HCT116 (cell line): Measurements from ENCODE around the gene TMEM229A. TPM values are rescaled to one million over a fixed set of nuclear protein-coding genes. Genes with fewer than 3 reads are reported as not detected.
A peak's percentile ranks its signal among the peaks of the same experiment; 100 is the strongest.

Source experiments
- ATAC-seq: fragments of 200-7000 bp; cut with Tn5 transposase; 2 replicates; pipeline ENCODE4 v1.9.1; 2020; ENCODE audit warnings: mild to moderate bottlenecking, moderate library complexity
- BruUV-seq: library from RNA; stranded (reverse); fragments of 400-500 nt; replicated peaks from 2 replicates; lab custom pipeline; 2021; lab: Mats Ljungman, UMichigan
- CTCF ChIA-PET: fragments of 300-600 bp; sonication (Branson Sonifier 250); formaldehyde crosslinking; loops from one replicate; lab custom pipeline; 2021; ENCODE audit warnings: antibody characterized with exemption; lab: Charles Lee
- POLR2A ChIA-PET: fragments of 300-600, 350-600 bp; sonication (Branson Sonifier 250); formaldehyde crosslinking; loops from one replicate; lab custom pipeline; 2021; ENCODE audit warnings: antibody characterized with exemption; lab: Charles Lee
- RAD21 ChIA-PET, 2 experiments: fragments of 300-600 bp; sonication (Branson Sonifier 250); formaldehyde crosslinking; loops; one replicate each; lab custom pipeline; 2023; ENCODE audit warnings: low total read pairs in 2 of 2; ENCODE audit not compliant: uncharacterized antibody in 2 of 2, unreplicated experiment in 2 of 2, low non-redundant PET in 1 of 2; lab: Charles Lee
- DNase-seq: peaks from one replicate; pipeline ENCODE4 v3.0.0-alpha.2; 2010; ENCODE audit warnings: low read depth, low spot score
- H2AFZ ChIP-seq: fragments of 200-600 bp; shearing (Covaris generic), sonication (generic); 2 replicates; pipeline ENCODE4 v1.6.1; 2017; ENCODE audit warnings: low read depth, mixed run types, mixed read lengths, antibody characterized with exemption, low read length; ENCODE audit not compliant: poor library complexity, severe bottlenecking
- H3K27ac ChIP-seq: 2 replicates; pipeline ENCODE4 v1.5.1; 2012; ENCODE audit warnings: low read depth, low read length
- H3K27me3 ChIP-seq: fragments of 200-600 bp; sonication (generic); 2 replicates; pipeline ENCODE4 v1.6.1; 2016; ENCODE audit warnings: mixed run types, low read length, mixed read lengths; ENCODE audit not compliant: insufficient read depth
- H3K36me3 ChIP-seq, 2 experiments: fragments of 200-500 bp in 1 of 2; fragments of 200-600 bp in 1 of 2; sonication (Bioruptor generic) in 1 of 2; sonication (generic) in 1 of 2; 2 replicates each; pipeline versions ENCODE4 v1.5.1 to v1.6.1; 2014 to 2016; ENCODE audit warnings: low read length in 2 of 2, inconsistent platforms in 1 of 2, mixed read lengths in 1 of 2, mixed run types in 1 of 2; ENCODE audit not compliant: insufficient read depth in 2 of 2, control insufficient read depth in 1 of 2
- H3K4me1 ChIP-seq, 2 experiments: fragments of 200-600 bp in 1 of 2; sonication (generic) in 1 of 2; 2 replicates each; pipeline versions ENCODE4 v1.5.1 to v1.6.1; 2012 to 2017; ENCODE audit warnings: low read length in 2 of 2, inconsistent platforms in 1 of 2, mild to moderate bottlenecking in 1 of 2, mixed read lengths in 1 of 2, mixed run types in 1 of 2, moderate library complexity in 1 of 2; ENCODE audit not compliant: insufficient read depth in 2 of 2, control insufficient read depth in 1 of 2
- H3K4me2 ChIP-seq: fragments of 200-600 bp; sonication (generic); 2 replicates; pipeline ENCODE4 v1.6.1; 2017; ENCODE audit warnings: mixed run types, low read length, mixed read lengths
- H3K4me3 ChIP-seq, 2 experiments: fragments of 200-600 bp in 1 of 2; sonication (generic) in 1 of 2; replicated peaks in 1 of 2; 2 replicates each; pipeline ENCODE4 v1.5.1; 2011 to 2016; ENCODE audit warnings: low read length in 2 of 2, control low read depth in 1 of 2, low read depth in 1 of 2, mild to moderate bottlenecking in 1 of 2, mixed read lengths in 1 of 2, mixed run types in 1 of 2
- H3K79me2 ChIP-seq: fragments of 200-600 bp; sonication (generic); 2 replicates; pipeline ENCODE4 v1.6.1; 2017; ENCODE audit warnings: mild to moderate bottlenecking, mixed run types, low read length, moderate library complexity, mixed read lengths; ENCODE audit not compliant: insufficient read depth
- H3K9ac ChIP-seq: fragments of 200-600 bp; sonication (generic); 2 replicates; pipeline ENCODE4 v1.6.1; 2016; ENCODE audit warnings: low read length, mixed read lengths
- H3K9me2 ChIP-seq: fragments of 200-600 bp; sonication (generic), shearing (Covaris generic); 2 replicates; pipeline ENCODE4 v1.6.1; 2017; ENCODE audit warnings: mixed run types, mild to moderate bottlenecking, moderate library complexity; ENCODE audit not compliant: insufficient read depth
- H3K9me3 ChIP-seq, 2 experiments: fragments of 200-500 bp in 1 of 2; fragments of 200-600 bp in 1 of 2; sonication (Bioruptor generic) in 1 of 2; sonication (generic) in 1 of 2; 2 replicates each; pipeline ENCODE4 v1.6.1; 2014 to 2017; ENCODE audit warnings: low read length in 2 of 2, mixed read lengths in 2 of 2, inconsistent platforms in 1 of 2, low read depth in 1 of 2, mild to moderate bottlenecking in 1 of 2, mixed run types in 1 of 2, moderate library complexity in 1 of 2; ENCODE audit not compliant: control insufficient read depth in 1 of 2, insufficient read depth in 1 of 2
- H4K20me1 ChIP-seq: fragments of 200-600 bp; sonication (generic), shearing (Covaris generic); 2 replicates; pipeline ENCODE4 v1.6.1; 2017; ENCODE audit warnings: mixed run types, mild to moderate bottlenecking, moderate library complexity; ENCODE audit not compliant: insufficient read depth
- FOSL1 ChIP-seq: IDR thresholded peaks from 2 replicates; pipeline ENCODE4 v1.6.1; 2012; ENCODE audit warnings: low read depth
- JUND ChIP-seq: IDR thresholded peaks from 2 replicates; pipeline ENCODE4 v1.6.1; 2012
- intact Hi-C: fragments of 100-400 bp; cut with micrococcal nuclease; formaldehyde crosslinking; loops from 2 replicates; pipeline ENCODE4 v1.10.0; 2022
- total RNA-seq: library from RNA; stranded (reverse); gene quantifications from one replicate; pipeline ENCODE4 v1.2.1, GENCODE V29; 2021; ENCODE audit not compliant: unreplicated experiment
- TF ChIP-seq, protein P1 (sequence below), 3 experiments: fragments of 200-600 bp in 1 of 3; sonication (generic) in 1 of 3; IDR thresholded peaks in 2 of 3; conservative IDR thresholded peaks in 1 of 3; 2 replicates each; pipeline ENCODE4 v1.5.1; 2012 to 2017; ENCODE audit warnings: low read depth in 2 of 3, low read length in 2 of 3, antibody characterized with exemption in 1 of 3, borderline replicate concordance in 1 of 3, control low read depth in 1 of 3, mild to moderate bottlenecking in 1 of 3, mixed read lengths in 1 of 3, mixed run types in 1 of 3, moderate library complexity in 1 of 3; ENCODE audit not compliant: insufficient read depth in 1 of 3
- TF ChIP-seq, protein P2 (sequence below): IDR thresholded peaks from 2 replicates; pipeline ENCODE4 v1.6.1; 2012; ENCODE audit warnings: low read depth

TMEM229A gene
- total RNA-seq, 1 experiment from 2014 or later: not detected

- Histone ChIP-seq H3K4me3 (no peak overlapping the region), H4K20me1 (no peaks in the 10 kb centered on the region), H3K79me2 (no peaks in the 10 kb centered on the region), H2AFZ (no peak overlapping the region), H3K9me3 (no peaks in the 10 kb centered on the region), H3K27ac (no peak overlapping the region), H3K4me2 (peak overlapping the region; percentile 44), H3K27me3 (no peaks in the 10 kb centered on the region), H3K9me2 (no peaks in the 10 kb centered on the region), H3K36me3 (no peaks in the 10 kb centered on the region), H3K9ac (no peak overlapping the region), H3K4me1 (peaks cover 4 to 10% of the 10 kb centered on the region in 2 experiments; a peak in 3 of 4 replicates)
- intact Hi-C loops: no loop called here
- CTCF ChIA-PET: no interaction called here
- TF ChIP-seq FOSL1: peak; percentile 75
- TF ChIP-seq, protein P1, sequence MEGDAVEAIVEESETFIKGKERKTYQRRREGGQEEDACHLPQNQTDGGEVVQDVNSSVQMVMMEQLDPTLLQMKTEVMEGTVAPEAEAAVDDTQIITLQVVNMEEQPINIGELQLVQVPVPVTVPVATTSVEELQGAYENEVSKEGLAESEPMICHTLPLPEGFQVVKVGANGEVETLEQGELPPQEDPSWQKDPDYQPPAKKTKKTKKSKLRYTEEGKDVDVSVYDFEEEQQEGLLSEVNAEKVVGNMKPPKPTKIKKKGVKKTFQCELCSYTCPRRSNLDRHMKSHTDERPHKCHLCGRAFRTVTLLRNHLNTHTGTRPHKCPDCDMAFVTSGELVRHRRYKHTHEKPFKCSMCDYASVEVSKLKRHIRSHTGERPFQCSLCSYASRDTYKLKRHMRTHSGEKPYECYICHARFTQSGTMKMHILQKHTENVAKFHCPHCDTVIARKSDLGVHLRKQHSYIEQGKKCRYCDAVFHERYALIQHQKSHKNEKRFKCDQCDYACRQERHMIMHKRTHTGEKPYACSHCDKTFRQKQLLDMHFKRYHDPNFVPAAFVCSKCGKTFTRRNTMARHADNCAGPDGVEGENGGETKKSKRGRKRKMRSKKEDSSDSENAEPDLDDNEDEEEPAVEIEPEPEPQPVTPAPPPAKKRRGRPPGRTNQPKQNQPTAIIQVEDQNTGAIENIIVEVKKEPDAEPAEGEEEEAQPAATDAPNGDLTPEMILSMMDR (IDR thresholded peaks at IDR 0.05 in 2 of 3, conservative IDR thresholded peaks at IDR 0.05 in 1 of 3; ENCODE audit: borderline replicate concordance in 1 of 3, insufficient read depth in 1 of 3, low read depth in 2 of 3, low read length in 2 of 3): no peak
- TF ChIP-seq JUND: peak; percentile 60
- TF ChIP-seq, protein P2, sequence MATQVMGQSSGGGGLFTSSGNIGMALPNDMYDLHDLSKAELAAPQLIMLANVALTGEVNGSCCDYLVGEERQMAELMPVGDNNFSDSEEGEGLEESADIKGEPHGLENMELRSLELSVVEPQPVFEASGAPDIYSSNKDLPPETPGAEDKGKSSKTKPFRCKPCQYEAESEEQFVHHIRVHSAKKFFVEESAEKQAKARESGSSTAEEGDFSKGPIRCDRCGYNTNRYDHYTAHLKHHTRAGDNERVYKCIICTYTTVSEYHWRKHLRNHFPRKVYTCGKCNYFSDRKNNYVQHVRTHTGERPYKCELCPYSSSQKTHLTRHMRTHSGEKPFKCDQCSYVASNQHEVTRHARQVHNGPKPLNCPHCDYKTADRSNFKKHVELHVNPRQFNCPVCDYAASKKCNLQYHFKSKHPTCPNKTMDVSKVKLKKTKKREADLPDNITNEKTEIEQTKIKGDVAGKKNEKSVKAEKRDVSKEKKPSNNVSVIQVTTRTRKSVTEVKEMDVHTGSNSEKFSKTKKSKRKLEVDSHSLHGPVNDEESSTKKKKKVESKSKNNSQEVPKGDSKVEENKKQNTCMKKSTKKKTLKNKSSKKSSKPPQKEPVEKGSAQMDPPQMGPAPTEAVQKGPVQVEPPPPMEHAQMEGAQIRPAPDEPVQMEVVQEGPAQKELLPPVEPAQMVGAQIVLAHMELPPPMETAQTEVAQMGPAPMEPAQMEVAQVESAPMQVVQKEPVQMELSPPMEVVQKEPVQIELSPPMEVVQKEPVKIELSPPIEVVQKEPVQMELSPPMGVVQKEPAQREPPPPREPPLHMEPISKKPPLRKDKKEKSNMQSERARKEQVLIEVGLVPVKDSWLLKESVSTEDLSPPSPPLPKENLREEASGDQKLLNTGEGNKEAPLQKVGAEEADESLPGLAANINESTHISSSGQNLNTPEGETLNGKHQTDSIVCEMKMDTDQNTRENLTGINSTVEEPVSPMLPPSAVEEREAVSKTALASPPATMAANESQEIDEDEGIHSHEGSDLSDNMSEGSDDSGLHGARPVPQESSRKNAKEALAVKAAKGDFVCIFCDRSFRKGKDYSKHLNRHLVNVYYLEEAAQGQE: no peak
- peak; percentile 44; the same call in 1 of the 2 replicates for ATAC-seq
- POLR2A ChIA-PET: no interaction called here
- BruUV-seq: no TSS peak
- DNase-seq: no peak
- RAD21 ChIA-PET: no interaction called here
These were observed 39.9 kb upstream of the TMEM229A start for GRCh38 chr7:124072603-124073309.
